Neuronal stem cell (in vitro differentiated cells): ENCODE data around the gene RB1.

ENCODE experiments used
- DNase-seq: peaks from one replicate; pipeline ENCODE4 v3.0.0-alpha.2; 2013; ENCODE audit warnings: low spot score
- H2AFZ ChIP-seq: one replicate; pipeline ENCODE4 v1.6.1; 2013; ENCODE audit warnings: mild to moderate bottlenecking, low read length, inconsistent platforms
- H2AK5ac ChIP-seq: 2 replicates; pipeline ENCODE4 v1.6.1; 2013; ENCODE audit warnings: low read depth, mild to moderate bottlenecking, inconsistent platforms, low read length, moderate library complexity, mixed read lengths
- H2BK120ac ChIP-seq: 2 replicates; pipeline ENCODE4 v1.6.1; 2013; ENCODE audit warnings: low read depth, mild to moderate bottlenecking, inconsistent platforms, low read length, moderate library complexity, mixed read lengths
- H2BK12ac ChIP-seq: one replicate; pipeline ENCODE4 v1.6.1; 2013; ENCODE audit warnings: low read length, inconsistent platforms
- H2BK15ac ChIP-seq: 2 replicates; pipeline ENCODE4 v1.6.1; 2013; ENCODE audit warnings: mild to moderate bottlenecking, low read length, inconsistent platforms, mixed read lengths
- H2BK5ac ChIP-seq: one replicate; pipeline ENCODE4 v1.6.1; 2013; ENCODE audit warnings: inconsistent platforms, mild to moderate bottlenecking, low read length, moderate library complexity
- H3K14ac ChIP-seq: one replicate; pipeline ENCODE4 v1.6.1; 2013; ENCODE audit warnings: low read length, inconsistent platforms
- H3K18ac ChIP-seq: 2 replicates; pipeline ENCODE4 v1.6.1; 2013; ENCODE audit warnings: low read length, inconsistent platforms
- H3K23ac ChIP-seq: 2 replicates; pipeline ENCODE4 v1.6.1; 2013; ENCODE audit warnings: low read depth, mild to moderate bottlenecking, mixed read lengths, low read length, inconsistent platforms; ENCODE audit not compliant: poor library complexity
- H3K27ac ChIP-seq: replicated peaks from 3 replicates; pipeline ENCODE4 v1.5.1; 2013; ENCODE audit warnings: low read length, inconsistent platforms
- H3K27me3 ChIP-seq, 3 experiments: 2 replicates each; pipeline ENCODE4 v1.6.1; 2013; ENCODE audit warnings: low read length in 3 of 3, mild to moderate bottlenecking in 2 of 3, inconsistent platforms in 1 of 3, low read depth in 1 of 3, mixed read lengths in 1 of 3, moderate library complexity in 1 of 3; ENCODE audit not compliant: control insufficient read depth in 3 of 3, insufficient read depth in 3 of 3
- H3K36me3 ChIP-seq, 2 donors: replicated peaks in 1 of 2; 2 replicates each; pipeline ENCODE4 v1.6.1; 2013; ENCODE audit warnings: low read length in 2 of 2; ENCODE audit not compliant: control insufficient read depth in 2 of 2, insufficient read depth in 2 of 2
- H3K4ac ChIP-seq: 2 replicates; pipeline ENCODE4 v1.6.1; 2013; ENCODE audit warnings: inconsistent platforms, mild to moderate bottlenecking, low read length, moderate library complexity
- H3K4me1 ChIP-seq, 2 donors: 1 replicate in 1 of 2; 2 replicates in 1 of 2; pipeline ENCODE4 v1.6.1; 2013; ENCODE audit warnings: low read length in 2 of 2, low read depth in 1 of 2; ENCODE audit not compliant: control insufficient read depth in 2 of 2, insufficient read depth in 1 of 2
- H3K4me2 ChIP-seq: one replicate; pipeline ENCODE4 v1.6.1; 2013; ENCODE audit warnings: mild to moderate bottlenecking, low read length, inconsistent platforms; ENCODE audit not compliant: insufficient read depth, poor library complexity, severe bottlenecking
- H3K4me3 ChIP-seq, 2 donors: 2 replicates each; pipeline ENCODE4 v1.5.1; 2013; ENCODE audit warnings: low read length in 2 of 2, mild to moderate bottlenecking in 2 of 2, inconsistent platforms in 1 of 2, moderate library complexity in 1 of 2
- H3K79me1 ChIP-seq: one replicate; pipeline ENCODE4 v1.6.1; 2013; ENCODE audit warnings: low read depth, mild to moderate bottlenecking, inconsistent platforms, low read length, moderate library complexity
- H3K9ac ChIP-seq: one replicate; pipeline ENCODE4 v1.6.1; 2013; ENCODE audit warnings: mild to moderate bottlenecking, low read depth, low read length, inconsistent platforms; ENCODE audit not compliant: poor library complexity
- H3K9me3 ChIP-seq, 2 donors: replicated peaks in 1 of 2; 2 replicates each; pipeline versions ENCODE3 to v1.6.1; 2013; ENCODE audit warnings: low read length in 2 of 2, mild to moderate bottlenecking in 2 of 2, inconsistent platforms in 1 of 2, low read depth in 1 of 2, mixed read lengths in 1 of 2, moderate library complexity in 1 of 2; ENCODE audit not compliant: control insufficient read depth in 2 of 2, insufficient read depth in 1 of 2
- H4K8ac ChIP-seq: one replicate; pipeline ENCODE4 v1.6.1; 2013; ENCODE audit warnings: low read depth, mild to moderate bottlenecking, inconsistent platforms, low read length, moderate library complexity
- H4K91ac ChIP-seq: one replicate; pipeline ENCODE4 v1.6.1; 2013; ENCODE audit warnings: low read length, low read depth, mild to moderate bottlenecking, inconsistent platforms; ENCODE audit not compliant: poor library complexity
- WGBS, 2 donors: extraction: QIAGEN DNeasy Blood & Tissue Kit; methylation state at CpG; one replicate each; pipeline ENCODE4 v1.1.7; 2013; ENCODE audit warnings: missing lambda C conversion rate in 2 of 2, mixed read lengths in 1 of 2; ENCODE audit not compliant: insufficient read length in 2 of 2, insufficient replicate concordance in 1 of 2; ENCODE audit errors: extremely low coverage in 2 of 2; 5-methylcytosine and 5-hydroxymethylcytosine counted together

Gene RB1

GRCh38 chr13:48391257-48391656, 87.7 kb downstream of the RB1 start:
- H3K4me1 ChIP-seq: no peaks in the 10 kb centered on the region
- no peak for DNase-seq
- H3K4me2 ChIP-seq: no peak overlapping the region
- H3K4ac ChIP-seq: no peak overlapping the region
- peaks cover 0 to 9% of the 10 kb centered on the region in 2 donors for H3K9me3 ChIP-seq
- H3K18ac ChIP-seq: no peak overlapping the region
- WGBS, 2 donors: no CpG with 5 or more reads among the region's 3 CpGs
- no peak overlapping the region for H2BK5ac ChIP-seq
- no peaks in the 10 kb centered on the region for H3K79me1 ChIP-seq
- H3K27me3 ChIP-seq: no peaks in the 10 kb centered on the region
- H2AFZ ChIP-seq: no peak overlapping the region
- no peak overlapping the region for H4K8ac ChIP-seq
- no peak overlapping the region for H3K23ac ChIP-seq
- no peak overlapping the region for H2BK12ac ChIP-seq
- H2BK120ac ChIP-seq: no peak overlapping the region
- peaks cover 3 to 30% of the 10 kb centered on the region in 2 donors for H3K36me3 ChIP-seq
- no peak overlapping the region for H2AK5ac ChIP-seq
- H4K91ac ChIP-seq: no peak overlapping the region
- H2BK15ac ChIP-seq: no peak overlapping the region
- no peak overlapping the region for H3K4me3 ChIP-seq
- no peak overlapping the region for H3K14ac ChIP-seq
- H3K9ac ChIP-seq: no peak overlapping the region
- H3K27ac ChIP-seq: no peak overlapping the region

- Histone ChIP-seq H2BK5ac (no peak overlapping the region), H3K14ac (no peak overlapping the region), H3K9me3 (peaks cover 0 to 9% of the 10 kb centered on the region in 2 donors), H3K9ac (no peak overlapping the region), H3K18ac (no peak overlapping the region), H3K79me1 (no peaks in the 10 kb centered on the region), H3K27me3 (no peaks in the 10 kb centered on the region), H3K23ac (no peak overlapping the region), H3K4ac (no peak overlapping the region), H2BK15ac (no peak overlapping the region), H4K91ac (no peak overlapping the region), H2AFZ (no peak overlapping the region), H3K27ac (no peak overlapping the region), H3K36me3 (peaks cover 3 to 21% of the 10 kb centered on the region in 2 donors), H2BK12ac (no peak overlapping the region), H2BK120ac (no peak overlapping the region), H3K4me3 (no peak overlapping the region), H2AK5ac (no peak overlapping the region), H3K4me2 (no peak overlapping the region), H4K8ac (no peak overlapping the region), H3K4me1 (no peaks in the 10 kb centered on the region)
- no peak for DNase-seq
- no CpG with 5 or more reads among the region's 3 CpGs for WGBS, 2 donors
Measured at GRCh38 chr13:48393030-48393697, 89.6 kb downstream of the RB1 start.

- H3K4me1 ChIP-seq: no peaks in the 10 kb centered on the region
- H3K36me3 ChIP-seq: peaks cover 3 to 21% of the 10 kb centered on the region in 2 donors
- H4K91ac ChIP-seq: no peak overlapping the region
- no peak overlapping the region for H3K4me3 ChIP-seq
- H3K4ac ChIP-seq: no peak overlapping the region
- H3K27me3 ChIP-seq: no peaks in the 10 kb centered on the region
- peaks cover 0 to 9% of the 10 kb centered on the region in 2 donors for H3K9me3 ChIP-seq
- H3K4me2 ChIP-seq: no peak overlapping the region
- no peak overlapping the region for H2BK120ac ChIP-seq
- no peak overlapping the region for H3K18ac ChIP-seq
- WGBS, 2 donors: no CpG with 5 or more reads among the region's 2 CpGs
- H3K9ac ChIP-seq: peak overlapping the region; percentile 50
- no peak overlapping the region for H2BK12ac ChIP-seq
- H3K27ac ChIP-seq: no peak overlapping the region
- no peak overlapping the region for H3K23ac ChIP-seq
- H2BK5ac ChIP-seq: no peak overlapping the region
- no peak for DNase-seq
- H2AFZ ChIP-seq: no peak overlapping the region
- no peaks in the 10 kb centered on the region for H3K79me1 ChIP-seq
- no peak overlapping the region for H4K8ac ChIP-seq
- no peak overlapping the region for H2BK15ac ChIP-seq
- no peak overlapping the region for H2AK5ac ChIP-seq
- H3K14ac ChIP-seq: no peak overlapping the region
Measured at GRCh38 chr13:48393698-48394085, 90.1 kb downstream of the RB1 start.

GRCh38 chr13:48397744-48398143, 94.2 kb downstream of the RB1 start:
- Histone ChIP-seq H3K9me3 (peaks cover 0 to 9% of the 10 kb centered on the region in 2 donors), H3K9ac (no peak overlapping the region), H3K4ac (no peak overlapping the region), H4K91ac (no peak overlapping the region), H3K14ac (no peak overlapping the region), H2BK120ac (no peak overlapping the region), H3K79me1 (no peaks in the 10 kb centered on the region), H3K4me3 (no peak overlapping the region), H2BK5ac (no peak overlapping the region), H3K23ac (no peak overlapping the region), H2AK5ac (no peak overlapping the region), H3K27me3 (no peaks in the 10 kb centered on the region), H3K27ac (no peak overlapping the region), H3K18ac (no peak overlapping the region), H2BK15ac (no peak overlapping the region), H3K4me2 (no peak overlapping the region), H4K8ac (no peak overlapping the region), H2BK12ac (no peak overlapping the region), H3K4me1 (no peaks in the 10 kb centered on the region), H2AFZ (no peak overlapping the region), H3K36me3 (peaks cover 3 to 20% of the 10 kb centered on the region in 2 donors)
- WGBS, 2 donors: no CpG with 5 or more reads among the region's 1 CpG
- DNase-seq: no peak
